GM12874 (cell line): ENCODE measurements around the gene TOP2B.

Experiments used
- TF ChIP-seq, protein P1 (sequence below): IDR thresholded peaks from 2 replicates; pipeline ENCODE4 v1.5.1; 2011; ENCODE audit warnings: low read depth, mild to moderate bottlenecking, control low read depth, low read length, moderate library complexity; ENCODE audit not compliant: insufficient read depth

Gene TOP2B

DNA sequence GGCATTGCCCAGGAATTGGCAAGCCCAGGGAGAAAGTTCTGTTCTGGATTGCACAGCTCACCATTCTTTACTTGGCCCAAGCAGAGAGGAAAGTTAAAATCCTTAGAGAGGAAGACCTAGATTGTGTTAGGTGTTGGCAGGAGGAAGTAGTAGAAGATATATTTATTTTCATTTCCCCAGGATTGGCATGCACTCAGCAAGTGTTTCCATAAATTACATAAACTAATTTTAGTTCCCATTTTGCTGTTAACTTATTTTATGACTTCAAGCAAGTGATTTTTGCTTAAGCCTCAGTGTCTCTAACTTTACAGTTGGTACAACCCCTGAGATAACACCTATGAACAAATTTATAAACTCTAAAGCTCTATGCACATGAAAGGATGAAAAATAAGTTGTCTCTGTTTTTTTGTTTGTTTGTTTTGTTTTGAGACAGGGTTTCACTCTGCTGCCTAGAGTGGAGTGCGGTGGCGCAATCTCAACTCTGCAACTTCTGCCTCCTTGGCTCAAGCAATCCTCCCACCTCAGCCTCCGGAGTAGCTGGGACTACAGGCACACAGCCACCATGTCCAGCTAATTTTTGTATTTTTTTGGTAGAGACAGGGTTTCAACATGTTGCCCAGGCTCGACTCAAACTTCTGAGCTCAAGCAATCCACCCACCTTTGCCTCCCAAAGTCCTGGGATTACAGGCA, 31.2 kb upstream of the TOP2B start:
- TF ChIP-seq, protein P1, sequence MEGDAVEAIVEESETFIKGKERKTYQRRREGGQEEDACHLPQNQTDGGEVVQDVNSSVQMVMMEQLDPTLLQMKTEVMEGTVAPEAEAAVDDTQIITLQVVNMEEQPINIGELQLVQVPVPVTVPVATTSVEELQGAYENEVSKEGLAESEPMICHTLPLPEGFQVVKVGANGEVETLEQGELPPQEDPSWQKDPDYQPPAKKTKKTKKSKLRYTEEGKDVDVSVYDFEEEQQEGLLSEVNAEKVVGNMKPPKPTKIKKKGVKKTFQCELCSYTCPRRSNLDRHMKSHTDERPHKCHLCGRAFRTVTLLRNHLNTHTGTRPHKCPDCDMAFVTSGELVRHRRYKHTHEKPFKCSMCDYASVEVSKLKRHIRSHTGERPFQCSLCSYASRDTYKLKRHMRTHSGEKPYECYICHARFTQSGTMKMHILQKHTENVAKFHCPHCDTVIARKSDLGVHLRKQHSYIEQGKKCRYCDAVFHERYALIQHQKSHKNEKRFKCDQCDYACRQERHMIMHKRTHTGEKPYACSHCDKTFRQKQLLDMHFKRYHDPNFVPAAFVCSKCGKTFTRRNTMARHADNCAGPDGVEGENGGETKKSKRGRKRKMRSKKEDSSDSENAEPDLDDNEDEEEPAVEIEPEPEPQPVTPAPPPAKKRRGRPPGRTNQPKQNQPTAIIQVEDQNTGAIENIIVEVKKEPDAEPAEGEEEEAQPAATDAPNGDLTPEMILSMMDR: no peak

DNA sequence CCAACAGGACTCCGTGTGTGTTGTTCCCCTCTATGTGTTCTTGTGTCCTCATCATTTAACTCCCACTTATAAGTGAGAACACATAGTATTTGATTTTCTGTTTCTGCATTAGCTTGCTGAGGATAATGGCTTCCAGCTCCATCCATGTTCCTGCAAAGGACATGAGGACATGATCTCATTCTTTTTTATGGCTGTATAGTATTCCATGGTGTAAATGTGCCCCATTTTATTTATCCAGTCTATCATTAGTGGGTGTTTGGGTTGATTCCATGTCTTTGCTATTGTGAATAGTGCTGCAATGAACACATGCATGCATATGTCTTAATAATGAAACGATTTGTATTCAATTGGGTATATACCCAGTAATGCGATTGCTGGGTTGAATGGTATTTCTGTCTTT, 28.5 kb upstream of the TOP2B start:
- TF ChIP-seq, protein P1: no peak

DNA sequence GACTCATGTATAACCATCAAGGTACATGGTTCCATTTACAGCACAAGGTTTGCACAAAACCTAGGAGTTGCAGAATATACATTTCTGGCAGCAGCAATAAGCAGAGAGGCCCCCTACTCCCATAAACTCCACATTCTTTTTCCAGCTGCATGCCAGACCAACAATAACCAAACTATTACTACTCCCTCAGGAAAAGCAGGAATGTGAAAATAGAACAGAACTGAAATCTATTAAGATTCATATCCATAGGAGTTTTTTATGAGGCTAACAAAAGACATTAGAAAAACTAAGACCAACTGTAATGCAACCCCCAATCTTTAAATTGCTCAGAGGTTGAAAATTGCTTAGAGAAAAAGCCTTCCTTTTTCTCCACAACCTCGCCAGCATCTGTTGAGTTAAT, 27.6 kb upstream of the TOP2B start:
- TF ChIP-seq, protein P1: no peak

DNA sequence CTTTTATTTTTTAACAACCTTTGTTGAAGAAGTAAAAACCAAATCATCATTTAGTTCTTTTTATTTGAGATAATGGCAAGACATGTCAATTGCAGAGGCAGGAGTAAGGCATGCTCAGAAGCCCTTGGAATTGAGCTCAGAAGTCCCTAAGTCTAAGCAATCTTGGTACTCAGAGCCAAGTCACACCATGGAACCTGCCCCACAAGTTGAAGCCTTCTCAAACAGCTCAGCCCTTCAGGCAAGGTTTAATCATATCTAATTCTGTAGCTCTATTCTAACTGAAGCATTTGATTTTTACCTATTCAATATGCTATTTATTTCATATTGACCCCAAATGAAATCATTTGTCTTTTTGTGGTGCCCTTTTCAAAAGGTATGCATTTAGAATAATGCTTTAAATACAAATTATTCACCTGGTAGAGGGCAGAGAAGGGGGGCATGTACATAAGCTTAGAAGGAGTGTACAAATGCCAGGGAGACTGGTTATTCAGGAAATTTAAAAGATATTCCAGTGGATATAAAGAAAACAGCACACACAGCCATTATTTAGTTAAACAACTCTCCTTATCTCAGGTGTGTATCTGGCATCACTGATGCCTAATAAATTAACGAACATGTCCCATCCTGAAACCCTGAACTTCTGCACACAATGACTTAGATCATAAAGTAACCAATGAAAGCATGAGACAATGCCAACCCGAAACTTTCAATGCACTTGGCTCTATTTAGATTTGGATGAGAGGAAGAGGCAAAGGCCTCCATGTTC, 26.2 kb upstream of the TOP2B start:
- TF ChIP-seq, protein P1: no peak

DNA sequence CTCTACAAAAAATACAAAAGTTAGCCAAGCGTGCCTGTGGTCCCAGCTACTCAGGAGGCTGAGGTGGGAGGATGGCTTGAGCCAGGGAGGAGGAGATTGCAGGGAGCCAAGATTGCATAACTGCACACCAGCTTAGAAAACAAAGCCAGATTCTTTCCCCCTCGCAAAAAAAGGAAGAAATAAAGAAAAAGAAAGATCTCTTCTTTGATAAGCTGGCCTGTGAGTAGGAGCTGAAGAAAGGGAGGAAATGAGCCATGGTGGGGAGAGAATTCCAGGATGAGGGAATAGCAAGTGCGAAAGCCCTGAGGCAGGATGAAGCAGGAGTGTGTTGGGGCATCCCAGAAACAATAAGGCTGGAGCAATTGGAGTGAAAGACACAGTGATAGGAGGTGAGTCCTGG, 24.5 kb upstream of the TOP2B start:
- TF ChIP-seq, protein P1: no peak

DNA sequence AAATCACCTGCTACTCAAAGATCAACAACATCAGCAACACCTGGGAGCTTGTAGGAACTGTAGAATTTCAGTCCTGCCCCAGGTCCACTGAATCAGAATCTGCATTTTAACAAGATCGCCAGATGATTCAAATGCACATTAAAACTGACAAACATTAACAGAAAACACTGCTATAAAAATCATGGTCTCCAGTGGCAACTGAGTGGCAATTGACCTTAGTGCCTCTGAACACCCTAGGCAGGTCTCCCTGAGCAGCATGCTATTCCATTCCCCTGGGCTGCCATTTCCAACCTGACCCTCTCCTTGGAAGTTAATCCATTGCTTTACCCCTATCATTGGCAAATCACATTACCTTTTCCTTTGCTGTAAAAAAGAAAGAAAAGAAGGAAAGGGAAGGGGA, 23.0 kb upstream of the TOP2B start:
- TF ChIP-seq, protein P1: no peak

DNA sequence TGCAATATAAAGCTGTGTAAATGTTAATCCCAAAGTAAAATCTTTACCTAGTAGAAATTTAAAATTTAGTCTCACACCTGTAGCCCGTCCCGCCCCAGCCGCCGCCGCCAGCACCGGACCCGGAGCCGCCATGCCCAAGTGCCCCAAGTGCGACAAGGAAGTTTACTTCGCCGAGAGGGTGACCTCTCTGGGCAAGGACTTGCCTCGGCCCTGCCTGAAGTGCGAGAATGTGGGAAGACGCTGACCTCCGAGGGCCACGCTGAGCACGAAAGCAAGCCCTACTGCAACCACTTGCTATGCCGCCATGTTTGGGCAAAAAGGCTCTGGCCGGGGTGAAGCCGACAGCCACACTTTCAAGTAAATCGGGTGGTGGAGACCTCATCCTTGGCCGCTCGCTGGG, 22.1 kb upstream of the TOP2B start:
- TF ChIP-seq, protein P1: no peak
